IgD-negative memory B cell (primary cell): ENCODE measurements around the gene FAM222B. TPM values are rescaled to one million over a fixed set of nuclear protein-coding genes. Genes with fewer than 3 reads are reported as not detected.
"Not testable (repeated sequence)": the region's sequence is repeated elsewhere in the genome, so short reads cannot be mapped to it uniquely, and the experiment has no call there.

ENCODE experiments used
- H3K27ac Mint-ChIP-seq, 3 donors: one replicate each; pipeline ENCODE4 v1.8.0; 2020 to 2022; ENCODE audit warnings: mild to moderate bottlenecking in 3 of 3, mixed read lengths in 3 of 3, moderate library complexity in 1 of 3
- H3K27me3 Mint-ChIP-seq: one replicate; pipeline ENCODE4 v1.8.0; 2021; ENCODE audit warnings: mixed read lengths
- H3K36me3 Mint-ChIP-seq: one replicate; pipeline ENCODE4 v1.8.0; 2020; ENCODE audit warnings: mild to moderate bottlenecking, mixed read lengths
- H3K4me1 Mint-ChIP-seq, 3 donors: one replicate each; pipeline ENCODE4 v1.8.0; 2020 to 2022; ENCODE audit warnings: mixed read lengths in 3 of 3, mild to moderate bottlenecking in 1 of 3
- H3K4me3 Mint-ChIP-seq, 4 donors: one replicate each; pipeline ENCODE4 v1.8.0; 2020 to 2022; ENCODE audit warnings: mild to moderate bottlenecking in 4 of 4, mixed read lengths in 4 of 4, moderate library complexity in 3 of 4
- H3K9me3 Mint-ChIP-seq, 3 donors: one replicate each; pipeline ENCODE4 v1.8.0; 2020 to 2021; ENCODE audit warnings: mixed read lengths in 3 of 3, mild to moderate bottlenecking in 1 of 3
- polyA plus RNA-seq: library from polyadenylated mRNA; unstranded; fragments of 300-500 nt; fragmentation: Illumina TruSeq; gene quantifications from one replicate; pipeline ENCODE4 v1.2.3, GENCODE V29; 2021

Gene FAM222B
- polyA plus RNA-seq, 1 donor from 2014 or later: 17.1 TPM

DNA sequence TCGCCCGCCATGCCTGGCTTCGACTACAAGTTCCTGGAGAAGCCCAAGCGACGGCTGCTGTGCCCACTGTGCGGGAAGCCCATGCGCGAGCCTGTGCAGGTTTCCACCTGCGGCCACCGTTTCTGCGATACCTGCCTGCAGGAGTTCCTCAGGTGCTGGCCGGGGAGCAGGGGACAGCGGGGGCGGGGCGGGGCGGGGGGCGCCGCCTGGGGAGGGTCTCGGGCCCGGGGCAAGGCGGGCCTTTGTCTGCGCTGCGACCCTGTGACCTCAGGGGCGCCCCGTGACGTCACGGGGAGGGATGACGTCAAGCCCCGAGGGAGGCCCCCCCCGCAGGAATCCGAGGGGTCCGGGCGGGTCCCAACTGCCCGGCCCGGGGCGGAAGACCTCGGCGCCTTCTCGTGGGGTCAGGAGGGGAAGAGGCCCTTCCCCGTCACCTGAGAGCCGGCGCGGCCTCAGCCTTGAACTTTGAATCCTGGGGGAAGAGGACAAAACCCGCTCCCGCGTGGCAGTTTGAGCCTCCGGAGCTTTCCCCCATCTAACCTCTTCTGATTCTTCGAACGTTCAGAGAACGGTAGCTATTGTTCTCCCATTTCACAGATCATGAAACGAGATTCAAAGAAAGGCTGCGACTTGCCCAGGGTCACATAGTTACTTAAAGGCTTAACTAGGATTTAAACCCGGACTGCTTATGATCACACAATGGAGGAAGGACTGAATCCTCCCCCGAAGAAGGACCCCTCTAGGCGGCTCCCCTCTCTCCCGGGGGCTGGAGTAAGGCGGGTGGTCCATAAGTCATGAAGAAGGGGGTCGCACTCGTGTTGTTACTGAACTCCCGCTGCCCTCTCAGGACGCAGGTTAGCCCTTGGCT lies 98.3 kb downstream of the FAM222B start:
- H3K4me3 Mint-ChIP-seq: peak overlapping the region; percentile 93 to 99 (median 96)
- no peaks in the 10 kb centered on the region for H3K9me3 Mint-ChIP-seq
- H3K27me3 Mint-ChIP-seq: peaks cover 3% of the 10 kb centered on the region
- peak overlapping the region; percentile 95 to 100 (median 99) for H3K27ac Mint-ChIP-seq
- H3K36me3 Mint-ChIP-seq: peaks cover 2% of the 10 kb centered on the region
- H3K4me1 Mint-ChIP-seq: peaks cover 22 to 27% (median 23%) of the 10 kb centered on the region in 3 donors

DNA sequence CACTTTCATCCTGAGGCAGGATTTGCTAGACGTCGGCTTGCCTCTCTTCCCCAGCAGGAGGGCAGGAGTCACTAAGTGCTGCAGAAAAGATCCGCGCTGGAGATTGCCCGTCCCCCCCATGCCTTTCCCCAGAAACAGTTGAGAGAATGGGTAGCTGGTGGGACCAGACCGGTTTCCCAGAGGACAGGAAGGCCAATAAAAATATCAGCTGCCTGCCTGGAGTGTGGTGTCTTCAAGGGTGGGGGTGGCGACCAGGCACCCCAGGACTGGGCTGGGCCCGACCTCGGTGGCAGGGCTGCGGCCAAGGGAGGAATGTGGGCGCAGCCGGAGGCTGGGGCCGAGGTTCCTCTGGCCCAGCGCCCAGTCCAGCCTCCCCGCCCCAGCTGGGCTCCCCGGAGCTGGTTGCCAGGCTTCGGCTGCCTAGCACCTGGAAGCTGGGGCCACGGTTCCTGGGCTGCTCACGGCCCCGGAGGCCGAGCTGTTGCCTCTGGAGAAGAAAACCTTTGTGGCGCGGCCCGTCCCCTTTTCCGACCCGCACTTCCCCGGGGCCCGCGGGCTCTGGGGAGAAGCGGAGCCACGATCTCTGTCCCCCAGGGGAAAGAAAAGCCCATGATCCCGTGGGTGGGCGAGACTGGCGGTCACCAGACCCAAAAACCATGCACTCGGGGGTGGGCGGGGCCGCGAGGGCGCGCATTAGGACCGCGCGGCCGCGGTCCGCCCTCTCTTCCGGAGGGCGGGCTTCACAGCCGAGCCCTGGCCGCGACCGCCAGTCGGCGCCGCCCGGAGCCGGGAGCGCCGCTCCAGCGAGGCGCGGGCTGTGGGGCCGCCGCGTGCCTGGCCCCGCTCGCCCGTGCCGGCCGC lies 99.1 kb downstream of the FAM222B start, which contains the start of gene TRAF4:
Gene TRAF4, plus strand, starts transcription at position 769 of the 861 bp plus-strand sequence. CDS start 102 bp downstream, outside the sequence.
- peaks cover 25 to 32% (median 29%) of the 10 kb centered on the region in 3 donors for H3K4me1 Mint-ChIP-seq
- H3K27ac Mint-ChIP-seq: peak within 1 kb of the TSS; percentile 99 to 100 (median 100)
- peak within 1 kb of the TSS; percentile 93 to 99 (median 96) for H3K4me3 Mint-ChIP-seq
- no peaks in the 10 kb centered on the region for H3K9me3 Mint-ChIP-seq
- peaks cover 4% of the 10 kb centered on the region for H3K27me3 Mint-ChIP-seq
- peaks cover 2% of the 10 kb centered on the region for H3K36me3 Mint-ChIP-seq

GRCh38 chr17:28741358-28742349 lies 100.9 kb downstream of the FAM222B start:
- H3K36me3 Mint-ChIP-seq: peaks cover 2% of the 10 kb centered on the region
- peaks cover 31 to 40% (median 34%) of the 10 kb centered on the region in 3 donors for H3K4me1 Mint-ChIP-seq
- no peaks in the 10 kb centered on the region for H3K9me3 Mint-ChIP-seq
- peak overlapping the region; percentile 68 to 99 (median 92) for H3K4me3 Mint-ChIP-seq
- H3K27ac Mint-ChIP-seq: peak overlapping the region; percentile 97 to 100 (median 100)
- peaks cover 5% of the 10 kb centered on the region for H3K27me3 Mint-ChIP-seq

- H3K4me3 Mint-ChIP-seq: peak overlapping the region in 3 of 4 donors; percentile 91 to 99 (median 93)
- peaks cover 4% of the 10 kb centered on the region for H3K36me3 Mint-ChIP-seq
- H3K27ac Mint-ChIP-seq: peak overlapping the region; percentile 97 to 100 (median 100)
- peaks cover 27 to 39% (median 34%) of the 10 kb centered on the region in 3 donors for H3K4me1 Mint-ChIP-seq
- H3K9me3 Mint-ChIP-seq: no peaks in the 10 kb centered on the region
- peaks cover 5% of the 10 kb centered on the region for H3K27me3 Mint-ChIP-seq
These were observed 101.9 kb downstream of the FAM222B start for GRCh38 chr17:28740406-28741357.

- H3K4me1 Mint-ChIP-seq: peaks cover 27 to 49% (median 41%) of the 10 kb centered on the region in 3 donors
- H3K4me3 Mint-ChIP-seq: peak overlapping the region; percentile 80 to 93 (median 88)
- no peaks in the 10 kb centered on the region for H3K9me3 Mint-ChIP-seq
- peaks cover 5% of the 10 kb centered on the region for H3K27me3 Mint-ChIP-seq
- H3K36me3 Mint-ChIP-seq: peaks cover 8% of the 10 kb centered on the region
- H3K27ac Mint-ChIP-seq: peak overlapping the region; percentile 97 to 100 (median 100)
These were observed 103.8 kb downstream of the FAM222B start for GRCh38 chr17:28738680-28739384.

DNA sequence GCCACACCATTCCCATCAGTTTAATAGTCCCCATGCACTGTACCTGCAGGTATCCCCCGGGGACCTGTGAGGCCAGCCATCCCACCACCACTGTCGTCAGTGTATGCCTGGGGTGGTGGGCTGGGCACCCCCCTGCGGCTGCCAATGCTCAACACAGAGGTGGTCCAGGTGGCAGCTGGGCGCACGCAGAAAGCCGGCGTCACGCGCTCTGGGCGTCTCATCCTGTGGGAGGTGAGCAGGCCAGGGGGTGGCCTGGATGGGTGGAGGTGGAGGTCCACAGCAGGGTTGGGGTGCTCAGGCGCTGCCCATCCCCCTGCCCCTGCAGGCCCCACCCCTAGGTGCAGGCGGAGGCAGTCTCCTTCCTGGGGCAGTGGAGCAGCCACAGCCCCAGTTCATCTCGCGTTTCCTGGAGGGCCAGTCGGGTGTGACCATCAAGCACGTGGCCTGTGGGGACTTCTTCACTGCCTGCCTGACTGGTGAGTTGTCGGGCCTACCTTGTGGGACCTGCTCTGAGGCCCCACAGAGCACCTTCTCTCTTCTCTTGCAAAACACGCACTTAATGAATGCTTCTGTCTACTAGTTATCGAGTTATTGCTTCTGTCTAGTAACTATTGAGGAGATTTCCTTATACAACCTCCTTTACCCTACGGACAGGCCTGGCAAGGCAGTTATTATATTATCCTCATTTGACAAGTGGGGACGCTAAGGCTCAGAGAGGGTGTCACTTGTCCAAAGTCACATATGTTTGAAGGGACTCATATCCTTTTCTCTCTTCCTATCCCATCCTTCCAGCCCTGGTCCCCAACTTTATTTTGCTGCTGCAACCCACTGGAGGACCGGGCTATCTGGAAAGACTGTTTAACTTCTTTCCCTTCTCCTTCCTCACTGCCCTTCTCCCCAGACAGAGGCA lies 104.6 kb downstream of the FAM222B start:
- peaks cover 29 to 52% (median 41%) of the 10 kb centered on the region in 3 donors for H3K4me1 Mint-ChIP-seq

DNA sequence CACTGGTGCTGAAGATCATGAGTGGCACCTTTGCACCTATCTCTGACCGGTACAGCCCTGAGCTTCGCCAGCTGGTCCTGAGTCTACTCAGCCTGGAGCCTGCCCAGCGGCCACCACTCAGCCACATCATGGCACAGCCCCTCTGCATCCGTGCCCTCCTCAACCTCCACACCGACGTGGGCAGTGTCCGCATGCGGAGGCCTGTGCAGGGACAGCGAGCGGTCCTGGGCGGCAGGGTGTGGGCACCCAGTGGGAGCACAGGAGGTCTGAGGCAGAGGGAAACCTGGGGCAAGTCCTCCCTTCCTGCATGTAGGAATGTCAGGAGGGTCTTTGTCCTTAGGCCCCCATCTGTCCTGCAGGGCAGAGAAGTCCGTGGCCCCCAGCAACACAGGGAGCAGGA lies 105.3 kb downstream of the FAM222B start:
- H3K36me3 Mint-ChIP-seq: peaks cover 8% of the 10 kb centered on the region
- peaks cover 27 to 52% (median 40%) of the 10 kb centered on the region in 3 donors for H3K4me1 Mint-ChIP-seq
- peak overlapping the region; percentile 53 to 93 (median 79) for H3K4me3 Mint-ChIP-seq
- peak overlapping the region; percentile 97 to 100 (median 100) for H3K27ac Mint-ChIP-seq
- H3K9me3 Mint-ChIP-seq: no peaks in the 10 kb centered on the region
- H3K27me3 Mint-ChIP-seq: peaks cover 5% of the 10 kb centered on the region

More for the DNA sequence above, 104.6 kb downstream of the FAM222B start:
- Mint-ChIP-seq H3K27ac (peak overlapping the region; percentile 97 to 100 (median 100)), H3K9me3 (no peaks in the 10 kb centered on the region), H3K36me3 (peaks cover 8% of the 10 kb centered on the region), H3K27me3 (peaks cover 5% of the 10 kb centered on the region), H3K4me3 (peak overlapping the region; percentile 80 to 93 (median 88))

DNA sequence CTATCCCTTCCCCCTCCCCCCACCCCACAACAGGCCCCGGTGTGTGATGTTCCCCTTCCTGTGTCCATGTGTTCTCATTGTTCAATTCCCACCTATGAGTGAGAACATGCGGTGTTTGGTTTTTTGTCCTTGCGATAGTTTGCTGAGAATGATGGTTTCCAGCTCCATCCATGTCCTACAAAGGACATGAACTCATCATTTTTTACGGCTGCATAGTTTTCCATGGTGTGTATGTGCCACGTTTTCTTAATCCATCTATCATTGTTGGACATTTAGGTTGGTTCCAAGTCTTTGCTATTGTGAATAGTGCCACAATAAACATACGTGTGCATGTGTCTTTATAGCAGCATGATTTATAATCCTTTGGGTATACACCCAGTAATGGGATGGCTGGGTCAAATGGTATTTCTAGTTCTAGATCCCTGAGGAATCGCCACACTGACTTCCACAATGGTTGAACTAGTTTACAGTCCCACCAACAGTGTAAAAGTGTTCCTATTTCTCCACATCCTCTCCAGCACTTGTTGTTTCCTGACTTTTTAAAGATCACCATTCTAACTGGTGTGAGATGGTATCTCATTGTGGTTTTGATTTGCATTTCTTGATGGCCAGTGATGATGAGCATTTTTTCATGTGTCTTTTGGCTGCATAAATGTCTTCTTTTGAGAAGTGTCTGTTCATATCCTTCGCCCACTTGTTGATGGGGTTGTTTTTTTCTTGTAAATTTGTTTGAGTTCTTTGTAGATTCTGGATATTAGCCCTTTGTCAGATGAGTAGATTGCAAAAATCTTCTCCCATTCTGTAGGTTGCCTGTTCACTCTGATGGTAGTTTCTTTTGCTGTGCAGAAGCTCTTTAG lies 106.4 kb downstream of the FAM222B start:
- not testable (repeated sequence) for H3K36me3 Mint-ChIP-seq, H3K27me3 Mint-ChIP-seq, H3K9me3 Mint-ChIP-seq
- H3K27ac Mint-ChIP-seq: peak overlapping the region in 1 of 3 donors; percentile 97
- H3K4me1 Mint-ChIP-seq: peaks cover 19 to 44% (median 31%) of the 10 kb centered on the region in 3 donors
- peak overlapping the region in 3 of 4 donors; percentile 32 to 54 (median 53) for H3K4me3 Mint-ChIP-seq

- Mint-ChIP-seq H3K9me3 (no peaks in the 10 kb centered on the region), H3K36me3 (peaks cover 8% of the 10 kb centered on the region), H3K27me3 (peaks cover 2% of the 10 kb centered on the region), H3K4me1 (peaks cover 19 to 39% (median 24%) of the 10 kb centered on the region in 3 donors), H3K27ac (no peak overlapping the region), H3K4me3 (peak overlapping the region in 2 of 4 donors; percentile 7 to 43)
These were observed 107.3 kb downstream of the FAM222B start for GRCh38 chr17:28735242-28735722.

GRCh38 chr17:28734712-28735241 lies 107.8 kb downstream of the FAM222B start:
- H3K4me3 Mint-ChIP-seq: peak overlapping the region in 2 of 4 donors; percentile 25 to 43
- H3K9me3 Mint-ChIP-seq: no peaks in the 10 kb centered on the region
- H3K4me1 Mint-ChIP-seq: peaks cover 19 to 40% (median 23%) of the 10 kb centered on the region in 3 donors
- H3K27ac Mint-ChIP-seq: peak overlapping the region in 2 of 3 donors; percentile 23 to 83
- peaks cover 2% of the 10 kb centered on the region for H3K27me3 Mint-ChIP-seq
- peaks cover 8% of the 10 kb centered on the region for H3K36me3 Mint-ChIP-seq
